ENCODE measurements around the gene NRP2.

GRCh38 chr2:205694256-205694655, 12.0 kb downstream of the NRP2 start:
- TF ChIP-seq CTCF (IDR thresholded peaks at IDR 0.05) (no peak), EZH2 (IDR thresholded peaks at IDR 0.05; ENCODE audit: borderline replicate concordance, insufficient read depth, low read depth, low read length, poor library complexity, severe bottlenecking) (no peak)

Data from B cell (primary cell).